Glutamatergic neuron (in vitro differentiated cells): ENCODE data around the gene SCCPDH. TPM values are rescaled to one million over a fixed set of nuclear protein-coding genes. Genes with fewer than 3 reads are reported as not detected.

Source experiments
- DNase-seq: peaks from one replicate; pipeline ENCODE4 v3.0.0; 2022
- H3K27ac Mint-ChIP-seq: one replicate; pipeline ENCODE4 v1.8.0; 2020; ENCODE audit warnings: mild to moderate bottlenecking, mixed read lengths, inconsistent platforms; ENCODE audit not compliant: unreplicated experiment
- H3K27me3 Mint-ChIP-seq: one replicate; pipeline ENCODE4 v1.8.0; 2020; ENCODE audit warnings: mild to moderate bottlenecking, moderate library complexity, mixed read lengths, inconsistent platforms; ENCODE audit not compliant: unreplicated experiment
- H3K36me3 Mint-ChIP-seq: one replicate; pipeline ENCODE4 v1.8.0; 2020; ENCODE audit warnings: mild to moderate bottlenecking, mixed read lengths, inconsistent platforms; ENCODE audit not compliant: unreplicated experiment
- H3K4me1 Mint-ChIP-seq: one replicate; pipeline ENCODE4 v1.8.0; 2020; ENCODE audit warnings: mild to moderate bottlenecking, low read depth, mixed read lengths, inconsistent platforms; ENCODE audit not compliant: unreplicated experiment
- H3K4me3 Mint-ChIP-seq: one replicate; pipeline ENCODE4 v1.8.0; 2020; ENCODE audit warnings: mild to moderate bottlenecking, mixed read lengths, inconsistent platforms; ENCODE audit not compliant: unreplicated experiment
- H3K9me3 Mint-ChIP-seq: one replicate; pipeline ENCODE4 v1.8.0; 2020; ENCODE audit warnings: mild to moderate bottlenecking, moderate library complexity, mixed read lengths, inconsistent platforms; ENCODE audit not compliant: unreplicated experiment
- total RNA-seq: library from RNA; stranded (reverse); fragmentation: NEBNext Ultra II Directional; extraction: Animal tissue kit (Norgen Biotek cat#: 25700); gene quantifications from one replicate; pipeline ENCODE4 v1.2.1, GENCODE V29; 2021; ENCODE audit not compliant: unreplicated experiment
- TF ChIP-seq, protein P1 (sequence below): fragments of 200-600 bp; sonication (generic); IDR thresholded peaks from one replicate; pipeline ENCODE4 v1.5.0; 2021; ENCODE audit not compliant: partially characterized antibody, unreplicated experiment

SCCPDH gene
- total RNA-seq, 1 donor from 2014 or later: 34.6 TPM

DNA sequence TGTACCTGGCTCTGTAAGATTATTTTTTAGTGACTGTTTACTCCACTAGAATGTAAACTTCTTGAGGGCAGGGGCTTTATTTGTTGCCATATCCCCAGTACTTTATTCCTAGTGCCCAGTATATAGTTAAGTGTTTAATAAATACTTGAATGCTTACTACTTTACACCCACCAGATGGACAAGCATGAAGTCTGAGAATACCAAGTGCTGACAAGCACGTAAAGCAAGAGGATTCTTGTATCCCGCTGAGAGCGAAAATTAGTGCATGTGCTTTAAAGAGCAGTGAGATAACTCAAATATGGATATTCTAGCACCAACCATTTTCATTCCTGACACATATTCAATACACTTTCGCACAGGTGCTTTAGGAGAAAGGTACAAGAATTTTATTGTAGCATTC is 1.5 kb upstream of the SCCPDH start:
- no peak for DNase-seq
- peaks cover 5% of the 10 kb centered on the region for H3K36me3 Mint-ChIP-seq
- TF ChIP-seq, protein P1, sequence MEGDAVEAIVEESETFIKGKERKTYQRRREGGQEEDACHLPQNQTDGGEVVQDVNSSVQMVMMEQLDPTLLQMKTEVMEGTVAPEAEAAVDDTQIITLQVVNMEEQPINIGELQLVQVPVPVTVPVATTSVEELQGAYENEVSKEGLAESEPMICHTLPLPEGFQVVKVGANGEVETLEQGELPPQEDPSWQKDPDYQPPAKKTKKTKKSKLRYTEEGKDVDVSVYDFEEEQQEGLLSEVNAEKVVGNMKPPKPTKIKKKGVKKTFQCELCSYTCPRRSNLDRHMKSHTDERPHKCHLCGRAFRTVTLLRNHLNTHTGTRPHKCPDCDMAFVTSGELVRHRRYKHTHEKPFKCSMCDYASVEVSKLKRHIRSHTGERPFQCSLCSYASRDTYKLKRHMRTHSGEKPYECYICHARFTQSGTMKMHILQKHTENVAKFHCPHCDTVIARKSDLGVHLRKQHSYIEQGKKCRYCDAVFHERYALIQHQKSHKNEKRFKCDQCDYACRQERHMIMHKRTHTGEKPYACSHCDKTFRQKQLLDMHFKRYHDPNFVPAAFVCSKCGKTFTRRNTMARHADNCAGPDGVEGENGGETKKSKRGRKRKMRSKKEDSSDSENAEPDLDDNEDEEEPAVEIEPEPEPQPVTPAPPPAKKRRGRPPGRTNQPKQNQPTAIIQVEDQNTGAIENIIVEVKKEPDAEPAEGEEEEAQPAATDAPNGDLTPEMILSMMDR: no peak
- peaks cover 6% of the 10 kb centered on the region for H3K27me3 Mint-ChIP-seq
- H3K4me1 Mint-ChIP-seq: peaks cover 11% of the 10 kb centered on the region
- no peak overlapping the region for H3K27ac Mint-ChIP-seq
- H3K9me3 Mint-ChIP-seq: peaks cover 10% of the 10 kb centered on the region
- H3K4me3 Mint-ChIP-seq: no peak overlapping the region

DNA sequence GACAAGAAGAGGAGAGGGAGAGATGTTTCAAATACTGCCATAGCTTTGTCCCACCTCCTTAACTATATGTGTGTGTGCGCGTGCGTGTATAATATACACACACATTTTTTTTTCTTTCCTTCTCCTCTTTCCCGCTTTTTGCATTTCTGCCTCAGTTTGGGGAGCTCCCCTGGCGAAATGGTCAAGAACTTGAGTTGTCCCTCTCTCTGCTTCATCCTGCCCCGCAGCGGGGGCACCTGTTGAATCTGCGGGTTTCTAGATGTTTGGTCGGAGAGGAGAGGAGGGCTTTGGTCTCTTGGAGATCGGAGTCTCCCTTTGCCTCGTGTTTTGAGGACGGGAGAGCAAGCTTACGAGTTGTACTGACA is 504 bp downstream of the SCCPDH start:
- peaks cover 25% of the 10 kb centered on the region for H3K36me3 Mint-ChIP-seq

DNA sequence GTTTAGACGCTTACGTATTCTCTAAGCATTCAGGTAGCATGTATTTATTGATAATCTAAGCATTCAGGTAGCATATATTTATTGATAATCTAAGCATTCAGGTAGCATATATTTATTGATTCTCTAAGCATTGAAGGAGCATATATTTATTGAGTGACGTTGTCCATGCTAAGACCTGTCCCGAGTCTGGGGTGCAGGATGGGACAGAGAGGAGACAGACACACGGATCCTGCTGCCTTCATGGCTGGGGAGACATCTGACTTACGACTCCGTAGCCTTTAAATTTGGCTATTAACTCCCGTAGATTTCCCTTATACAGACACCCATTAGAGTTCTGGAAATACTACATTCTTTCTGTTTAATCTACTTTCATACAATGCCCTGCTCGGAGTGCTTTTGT is 982 bp downstream of the SCCPDH start:
- TF ChIP-seq, protein P1: no peak
- Mint-ChIP-seq H3K4me3 (peak overlapping the region; percentile 97), H3K27me3 (peaks cover 6% of the 10 kb centered on the region), H3K36me3 (peaks cover 30% of the 10 kb centered on the region), H3K27ac (peak overlapping the region; percentile 92), H3K4me1 (peaks cover 17% of the 10 kb centered on the region), H3K9me3 (peaks cover 11% of the 10 kb centered on the region)
- DNase-seq: no peak

More for the DNA sequence above, 504 bp downstream of the SCCPDH start:
- DNase-seq: peak; percentile 33
- Mint-ChIP-seq H3K9me3 (peaks cover 11% of the 10 kb centered on the region), H3K27me3 (peaks cover 6% of the 10 kb centered on the region), H3K27ac (peak overlapping the region; percentile 92), H3K4me1 (peaks cover 17% of the 10 kb centered on the region), H3K4me3 (peak overlapping the region; percentile 97)
- TF ChIP-seq, protein P1: no peak

DNA sequence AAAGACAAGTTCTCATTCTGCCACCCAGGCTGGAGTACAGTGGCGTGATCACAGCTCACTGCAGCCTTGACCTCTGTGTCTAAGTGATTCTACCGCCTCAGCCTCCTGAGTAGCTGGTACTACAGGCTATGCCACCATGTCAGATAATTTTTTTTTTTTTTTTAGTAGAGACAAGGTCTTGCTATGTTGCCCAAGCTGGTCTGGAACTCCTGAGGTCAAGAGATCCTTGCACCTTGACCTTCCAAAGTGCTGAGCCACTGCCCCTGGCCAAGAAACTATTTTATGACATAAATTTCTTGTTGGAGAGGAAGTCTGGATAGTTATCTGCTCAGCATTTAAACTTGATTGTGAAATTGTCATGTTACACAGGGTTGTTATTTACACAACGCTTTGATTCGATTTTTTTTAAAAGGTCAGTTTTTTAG is 2.1 kb downstream of the SCCPDH start:
- peaks cover 38% of the 10 kb centered on the region for H3K36me3 Mint-ChIP-seq
- peak overlapping the region; percentile 68 for H3K4me3 Mint-ChIP-seq
- peaks cover 5% of the 10 kb centered on the region for H3K27me3 Mint-ChIP-seq
- TF ChIP-seq, protein P1: no peak
- H3K27ac Mint-ChIP-seq: peak overlapping the region; percentile 91
- peaks cover 17% of the 10 kb centered on the region for H3K4me1 Mint-ChIP-seq
- H3K9me3 Mint-ChIP-seq: peaks cover 10% of the 10 kb centered on the region
- no peak for DNase-seq

DNA sequence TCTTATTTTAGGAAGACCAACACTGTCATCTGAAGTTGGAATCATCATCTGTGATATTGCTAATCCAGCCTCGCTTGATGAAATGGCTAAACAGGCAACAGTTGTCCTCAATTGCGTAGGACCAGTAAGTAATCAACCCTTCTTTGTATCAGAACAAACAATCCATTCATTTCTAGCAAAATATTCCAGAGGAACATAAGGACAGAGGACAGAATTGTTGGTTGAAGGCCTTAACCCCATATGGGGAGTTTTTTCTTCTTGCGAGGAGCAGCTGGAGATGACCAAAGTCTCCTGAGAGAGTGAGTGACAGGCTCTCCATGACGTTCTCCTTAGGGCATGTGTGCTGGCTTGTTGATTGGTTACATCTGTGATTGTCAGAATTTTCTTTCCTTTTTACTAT is 2.7 kb downstream of the SCCPDH start:
- Mint-ChIP-seq H3K9me3 (peaks cover 10% of the 10 kb centered on the region), H3K4me1 (peaks cover 17% of the 10 kb centered on the region), H3K36me3 (peaks cover 42% of the 10 kb centered on the region), H3K27ac (peak overlapping the region; percentile 91), H3K4me3 (peak overlapping the region; percentile 68), H3K27me3 (peaks cover 5% of the 10 kb centered on the region)
- TF ChIP-seq, protein P1: no peak
- DNase-seq: no peak
